Activated gamma-delta T cell treated with Interleukin-2 at 50 U/mL for 16 hours (primary cell): ENCODE data around the gene EIF3C.
"Not testable (repeated sequence)": the region's sequence is repeated elsewhere in the genome, so short reads cannot be mapped to it uniquely, and the experiment has no call there.

Source experiments
- DNase-seq: peaks from one replicate; pipeline ENCODE4 v3.0.0-alpha.2; 2020

EIF3C gene

GRCh38 chr16:28749997-28750465, 38.8 kb downstream of the EIF3C start:
- DNase-seq: peak; percentile 16

- not testable (repeated sequence) for DNase-seq
Observed at GRCh38 chr16:28750469-28751067, 39.3 kb downstream of the EIF3C start.

GRCh38 chr16:28751487-28751886, 40.2 kb downstream of the EIF3C start, which contains the start of gene NPIPB9:
Gene NPIPB9 (plus strand): TSS chr16:28751787.
- not testable (repeated sequence) for DNase-seq

GRCh38 chr16:28781697-28782096, 70.4 kb downstream of the EIF3C start:
- not testable (repeated sequence) for DNase-seq

GRCh38 chr16:28782357-28782756, 71.1 kb downstream of the EIF3C start:
- DNase-seq: not testable (repeated sequence)
